ENCODE data around the gene PTPRM.

The PTPRM gene

DNA sequence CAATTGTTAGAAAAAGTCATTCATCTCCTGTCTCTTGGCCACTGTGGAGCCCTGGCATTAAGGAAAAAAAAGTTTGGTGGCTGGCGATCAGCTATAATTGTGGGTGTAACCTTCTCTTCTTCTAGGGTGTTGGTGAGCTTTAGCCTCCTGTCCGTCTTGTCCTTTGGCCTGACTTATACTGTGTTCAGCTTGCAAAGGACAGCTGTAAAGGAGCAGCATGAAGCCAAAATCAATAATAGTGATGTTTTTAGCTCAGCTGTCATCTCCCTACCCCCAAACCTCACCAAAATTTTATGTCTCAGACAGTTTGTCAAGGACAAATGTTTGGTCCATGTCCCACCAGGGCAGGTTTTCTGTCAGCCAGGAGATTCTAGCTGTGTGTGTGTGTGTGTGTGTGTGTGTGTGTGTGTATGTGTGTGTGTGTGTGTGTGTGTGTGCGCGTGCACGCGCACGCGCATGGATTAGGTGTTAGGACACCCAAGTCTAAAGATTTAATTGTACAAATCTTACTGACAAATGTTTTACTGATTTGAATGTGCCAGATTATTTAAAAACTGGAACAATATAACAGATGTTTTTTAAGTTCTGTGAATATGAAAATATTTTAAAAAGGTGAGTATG lies 109.2 kb downstream of the PTPRM start:
- DNase-seq: no peak

DNA sequence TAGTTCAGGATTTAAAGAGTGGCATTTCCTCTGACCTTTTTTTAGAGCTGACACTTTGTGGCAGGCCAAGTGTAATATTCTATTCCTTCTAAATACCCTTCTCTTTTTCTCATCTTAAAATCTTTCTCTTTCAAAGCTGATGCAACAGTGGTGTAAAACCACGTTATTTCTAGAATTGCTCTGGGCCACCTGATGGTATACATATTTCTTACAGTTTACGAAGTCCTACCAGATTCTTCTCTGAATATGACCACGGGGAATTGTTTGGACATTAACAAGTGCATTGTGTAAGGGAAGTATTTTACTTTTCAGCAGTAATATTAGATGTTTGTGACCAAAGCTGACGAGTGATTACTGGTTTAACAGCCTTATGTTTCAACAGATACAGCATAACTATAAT lies 109.9 kb downstream of the PTPRM start:
- no peak for DNase-seq

DNA sequence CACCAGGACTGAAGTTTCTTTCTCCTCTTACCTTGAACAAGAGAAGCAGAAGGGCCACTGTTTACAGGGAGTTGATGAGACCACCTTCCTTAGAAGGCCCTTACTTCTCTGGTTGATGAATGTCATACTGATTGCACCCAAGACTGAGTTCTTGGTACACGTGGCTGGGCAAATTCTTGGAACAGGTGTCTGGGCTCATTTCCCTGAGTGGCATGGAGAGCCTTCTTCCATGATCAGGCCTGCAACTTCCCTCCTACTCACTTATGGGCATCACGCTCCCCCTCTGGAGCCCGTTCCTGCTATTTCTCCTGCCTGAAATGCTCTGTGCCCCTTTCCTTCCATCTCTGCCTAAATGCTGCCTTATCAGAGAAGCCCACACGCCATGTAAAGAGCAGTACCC lies 110.3 kb downstream of the PTPRM start:
- DNase-seq: no peak

DNA sequence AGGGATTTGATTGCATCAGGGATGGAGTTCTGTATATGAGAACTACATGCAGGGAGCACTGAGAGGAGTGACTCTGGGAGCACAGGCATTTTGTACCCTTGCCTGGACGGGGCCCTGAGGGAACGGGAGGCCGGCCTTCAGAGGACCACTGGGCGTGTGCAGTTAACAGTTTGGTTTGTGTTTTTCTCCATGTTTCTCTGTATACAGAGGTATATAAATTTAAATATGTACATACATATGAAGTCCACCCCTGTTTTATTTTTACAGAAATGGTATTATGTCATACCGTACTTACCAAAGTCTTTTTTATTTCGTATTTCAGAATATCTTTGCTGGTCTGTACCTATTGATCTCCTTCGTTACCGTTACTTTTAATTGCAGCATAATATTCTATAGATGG lies 111.3 kb downstream of the PTPRM start:
- DNase-seq: no peak

DNA sequence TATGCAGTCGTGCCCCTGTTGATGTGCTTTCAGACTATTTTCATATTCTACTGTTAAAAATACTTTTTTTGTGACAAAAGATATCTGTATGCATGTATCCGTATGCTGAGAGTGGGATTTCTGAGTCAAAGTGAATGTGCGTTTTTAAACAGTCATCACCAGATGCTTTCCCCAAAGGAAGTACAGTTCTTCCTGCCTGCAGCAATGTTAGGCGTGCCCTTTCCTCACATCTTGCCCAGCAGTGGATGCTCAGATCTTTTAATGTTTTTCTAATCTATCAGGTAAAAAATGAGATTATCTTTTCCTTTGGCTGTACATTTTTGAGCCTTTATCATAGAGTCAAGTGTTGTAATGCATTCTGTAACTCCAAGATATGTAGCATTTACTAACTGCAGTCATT lies 111.7 kb downstream of the PTPRM start:
- no peak for DNase-seq

DNA sequence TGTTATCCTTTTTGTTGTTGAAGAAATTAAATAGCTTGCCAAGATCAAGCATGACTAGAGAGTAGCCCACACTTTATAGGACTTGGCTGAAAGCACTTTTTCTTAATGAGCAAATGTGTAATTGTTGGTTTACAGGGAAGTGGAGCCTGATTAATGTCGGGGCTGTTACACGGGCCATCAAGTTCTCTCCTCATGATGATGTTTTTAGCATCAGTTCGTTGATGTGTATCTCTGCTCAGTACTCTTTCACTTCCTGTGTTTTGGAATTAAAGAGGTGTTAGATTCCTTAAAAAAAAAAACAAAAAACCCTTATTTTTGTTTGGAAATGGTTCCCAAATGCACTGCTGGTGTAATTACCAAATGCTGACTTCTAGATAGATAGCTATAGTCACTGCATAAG lies 114.2 kb downstream of the PTPRM start:
- no peak for DNase-seq

DNA sequence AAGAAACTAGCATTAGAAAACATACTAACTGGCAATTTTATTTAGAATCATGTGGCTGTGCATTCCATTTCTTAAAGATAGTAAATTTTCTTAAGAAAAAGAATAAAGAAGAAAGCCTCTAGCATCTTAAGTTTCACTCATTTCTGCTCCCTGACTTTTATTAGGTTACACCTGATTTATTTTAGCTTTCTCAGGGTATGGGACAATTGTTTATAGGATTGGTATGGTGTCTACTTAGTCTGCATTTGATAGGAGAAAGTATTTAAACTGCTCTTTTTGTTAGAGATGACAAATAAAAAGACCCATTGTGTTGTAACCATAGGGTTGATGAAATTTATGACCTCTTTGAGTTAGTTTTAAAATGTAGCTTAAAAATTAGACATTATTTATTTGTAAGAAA lies 115.2 kb downstream of the PTPRM start:
- no peak for DNase-seq

DNA sequence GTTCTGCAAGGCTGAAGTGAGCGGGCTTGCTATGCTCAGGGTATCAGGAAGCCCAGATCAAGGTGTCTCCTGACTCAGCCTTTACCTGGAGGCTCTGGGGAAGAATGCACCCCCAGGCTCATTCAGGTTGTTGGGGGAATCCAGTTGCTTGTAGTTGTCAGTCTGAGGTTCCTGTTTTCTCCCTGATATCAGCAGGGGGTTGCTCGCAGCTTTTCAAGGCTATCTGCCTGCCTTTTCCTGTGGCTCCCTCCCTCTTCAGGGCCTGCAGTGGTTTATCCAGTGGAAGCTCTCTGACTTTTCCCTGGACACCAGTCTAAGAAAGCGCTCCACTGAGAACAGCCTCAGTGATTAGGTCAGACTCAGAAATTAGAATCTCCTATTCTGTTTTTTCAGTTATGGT lies 116.6 kb downstream of the PTPRM start:
- DNase-seq: no peak

DNA sequence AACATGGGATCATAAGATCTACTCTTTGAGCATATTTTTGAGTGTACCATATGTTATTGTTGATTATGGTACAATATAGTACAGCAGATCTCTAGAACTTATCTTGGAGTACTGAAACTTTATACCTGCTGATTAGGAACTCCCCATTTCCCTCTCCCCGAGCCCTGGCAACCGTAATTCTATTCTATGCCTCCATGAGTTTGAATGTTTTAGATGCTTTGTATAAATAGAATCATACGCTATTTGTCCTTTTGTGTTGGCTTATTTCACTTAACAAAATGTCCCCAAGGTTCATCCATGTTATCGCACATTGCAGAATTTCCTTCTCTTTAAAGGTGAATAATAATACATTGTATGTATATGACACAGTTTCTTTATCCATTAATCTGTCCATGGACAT lies 117.2 kb downstream of the PTPRM start:
- no peak for DNase-seq

DNA sequence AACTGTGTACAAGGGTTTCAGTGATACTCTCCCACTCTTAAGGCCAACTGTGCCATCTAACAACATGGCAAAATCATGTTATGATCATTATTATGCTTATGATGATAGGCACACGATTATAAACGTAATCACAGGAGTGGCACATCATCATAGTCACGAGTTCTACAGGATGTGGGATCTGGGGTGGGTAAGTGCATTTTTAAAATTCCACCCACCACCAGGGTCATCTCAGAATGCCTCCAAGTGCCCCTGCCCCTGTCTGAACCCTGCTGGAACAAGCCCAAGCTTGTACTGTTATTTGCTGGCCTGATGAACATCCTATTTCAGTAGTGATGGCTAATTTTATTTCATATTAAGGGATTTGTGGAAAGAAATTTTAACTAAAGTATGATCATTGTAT lies 117.8 kb downstream of the PTPRM start:
- DNase-seq: no peak

DNA sequence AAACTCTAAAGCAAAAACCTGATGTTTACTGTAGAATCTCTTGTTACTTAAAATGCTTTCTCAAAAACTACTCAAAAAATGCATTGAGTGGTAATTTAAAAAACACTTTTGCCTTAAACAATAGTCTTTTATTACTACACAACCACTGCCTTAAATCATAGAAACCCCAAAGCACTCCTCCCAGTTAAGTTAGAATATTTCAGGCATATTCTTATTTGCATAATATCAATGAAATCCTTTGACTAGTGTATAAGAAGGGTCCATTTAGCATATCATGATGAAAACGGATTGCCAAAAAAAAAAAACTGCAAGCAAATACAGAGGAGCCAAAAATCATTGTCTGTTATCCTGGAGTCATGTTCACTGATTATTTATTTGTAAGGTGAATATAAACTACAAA lies 119.2 kb downstream of the PTPRM start:
- no peak for DNase-seq

DNA sequence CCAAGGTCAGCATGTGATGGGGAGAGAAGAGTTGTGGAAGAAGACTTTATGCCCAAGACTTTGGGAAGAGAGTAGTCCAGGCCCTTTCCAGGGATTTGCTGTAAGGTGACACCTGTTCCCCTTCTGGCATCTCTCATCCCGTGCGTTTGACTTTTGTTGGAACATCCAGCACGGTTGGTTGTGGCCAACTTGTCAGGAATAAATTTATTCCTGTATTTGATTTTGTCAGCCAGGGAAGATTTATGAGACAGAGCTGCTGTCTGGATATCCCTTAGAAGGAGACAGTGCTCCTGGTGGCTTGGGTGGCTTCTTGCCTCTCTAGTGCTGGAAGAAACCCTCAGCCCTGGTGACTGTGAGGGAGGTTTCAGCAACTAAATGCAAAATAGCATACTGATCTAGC lies 121.5 kb downstream of the PTPRM start:
- DNase-seq: no peak

DNA sequence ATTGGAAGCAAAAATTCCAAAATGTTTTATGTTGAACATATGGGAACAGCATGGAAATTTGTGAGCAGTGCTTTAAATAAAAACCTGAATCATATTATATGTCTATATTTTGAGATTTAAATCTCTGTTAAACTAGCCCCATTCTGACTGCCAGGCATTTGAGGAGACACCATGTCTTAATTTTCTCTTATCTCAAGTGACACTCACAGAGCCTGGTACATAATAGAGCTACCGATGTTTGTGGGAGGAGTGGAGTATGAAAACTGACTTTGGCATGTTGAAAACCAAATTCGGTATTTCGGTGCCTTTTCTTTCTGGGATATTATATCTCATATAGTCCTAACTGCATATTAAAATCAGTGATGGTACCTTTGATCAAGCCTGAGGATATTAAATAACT lies 124.1 kb downstream of the PTPRM start:
- DNase-seq: no peak

DNA sequence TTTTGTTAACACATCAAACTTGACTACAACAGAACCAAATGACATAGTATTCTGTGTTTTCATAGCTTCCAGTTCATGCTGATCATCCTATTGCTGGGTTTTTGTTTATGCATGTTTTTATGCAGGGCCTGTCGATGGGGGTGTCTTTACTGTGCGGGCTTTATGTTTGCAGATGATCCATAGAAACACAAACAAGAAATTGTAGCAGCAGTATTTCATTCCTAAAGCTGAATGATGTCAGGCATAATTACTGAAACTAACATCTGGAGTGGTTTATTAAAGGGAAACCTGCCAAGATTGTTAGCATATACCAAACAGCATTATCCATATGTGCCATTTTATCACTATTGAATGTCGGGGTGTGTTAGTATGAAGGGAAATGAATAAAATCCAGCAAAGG lies 129.7 kb downstream of the PTPRM start:
- no peak for DNase-seq

DNA sequence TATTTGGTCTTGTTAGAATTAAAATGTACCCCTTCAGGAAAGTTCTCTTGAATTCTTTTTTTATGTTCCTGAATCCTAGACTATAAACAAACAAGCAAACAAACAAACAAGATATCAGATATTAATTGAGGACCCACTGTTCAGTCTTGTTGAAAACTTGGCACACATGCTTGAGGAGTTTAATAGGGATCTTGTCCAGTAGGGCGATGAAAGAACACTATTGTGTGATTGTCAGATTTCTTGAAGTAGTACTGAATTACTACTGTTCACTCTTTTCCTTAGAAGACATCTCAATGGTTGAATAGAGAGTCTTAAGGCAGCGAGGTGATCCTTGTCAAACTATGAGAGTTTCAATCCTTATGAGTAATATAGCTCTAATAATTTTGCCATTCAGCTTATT lies 130.2 kb downstream of the PTPRM start:
- no peak for DNase-seq

DNA sequence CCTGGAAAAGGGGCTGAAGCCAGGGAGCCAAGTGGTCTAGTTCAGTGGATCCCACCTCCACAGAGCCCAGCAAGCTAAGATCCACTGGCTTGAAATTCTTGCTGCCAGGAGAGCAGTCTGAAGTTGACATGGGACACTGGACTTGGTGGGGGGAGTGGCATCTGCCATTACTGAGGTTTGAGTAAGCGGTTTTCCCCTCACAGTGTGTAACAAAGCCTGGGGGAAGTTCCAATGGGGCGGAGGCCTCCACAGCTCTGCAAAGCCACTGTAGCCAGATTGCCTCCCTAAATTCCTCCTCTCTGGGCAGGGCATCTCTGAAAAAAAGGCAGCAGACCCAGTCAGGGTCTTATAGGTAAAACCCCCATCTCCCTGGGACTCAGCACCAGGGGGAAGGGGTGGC lies 144.4 kb downstream of the PTPRM start:
- no peak for DNase-seq

DNA sequence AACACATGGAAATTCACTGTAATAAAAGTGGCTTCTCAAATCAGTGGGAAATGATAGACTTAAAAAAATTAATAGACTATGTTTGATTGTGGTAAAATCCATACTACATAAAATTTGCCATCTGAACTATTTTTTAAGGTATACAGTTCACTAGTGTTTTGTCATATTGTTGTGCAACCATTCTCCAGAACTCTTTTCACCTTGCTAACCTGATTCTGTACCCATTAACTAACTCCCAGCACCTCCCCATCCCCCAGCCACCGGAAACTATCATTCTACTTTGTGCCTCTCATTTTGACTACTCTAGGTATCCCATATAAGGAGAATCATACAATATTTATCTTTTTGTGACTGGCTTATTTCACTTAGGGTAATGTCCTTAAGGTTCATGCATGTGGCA lies 153.3 kb downstream of the PTPRM start:
- no peak for DNase-seq

DNA sequence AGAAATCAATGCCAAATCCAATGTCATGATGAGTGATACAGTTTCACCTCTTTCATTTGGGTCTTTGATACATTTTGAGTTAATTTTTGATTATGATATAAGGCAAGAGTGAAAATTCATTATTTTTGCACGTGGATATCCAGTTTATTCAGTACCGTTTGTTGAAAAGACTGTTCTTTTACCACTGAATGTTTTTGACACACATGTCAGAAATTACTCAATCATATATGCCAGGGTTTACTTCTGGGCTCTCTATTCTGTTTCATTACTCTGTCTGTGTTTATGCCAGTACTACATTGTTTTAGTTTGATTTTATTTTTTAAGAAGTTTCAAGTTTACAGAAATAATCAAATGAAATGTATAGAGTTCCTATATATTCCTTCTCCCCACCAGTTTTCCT lies 154.4 kb downstream of the PTPRM start:
- no peak for DNase-seq

DNA sequence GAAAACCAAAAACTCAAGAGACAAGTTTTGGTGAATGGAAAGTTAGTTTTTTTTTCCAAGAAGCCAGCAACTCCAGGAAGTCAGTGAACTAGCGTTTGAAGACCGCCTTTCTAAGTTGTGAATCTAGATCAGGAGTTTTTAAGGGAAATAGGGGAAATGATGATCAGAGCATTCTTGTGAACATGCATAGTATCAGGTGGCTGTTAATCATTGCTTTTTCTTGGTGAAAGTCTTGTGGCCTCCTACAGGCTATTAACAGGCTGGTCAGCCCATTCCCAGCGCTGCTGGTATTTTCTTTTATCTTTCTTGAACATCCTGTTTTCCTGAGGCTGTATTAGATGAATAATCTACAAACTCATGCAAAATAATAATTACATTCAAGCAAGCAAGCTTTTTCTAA lies 155.8 kb downstream of the PTPRM start:
- DNase-seq: no peak

DNA sequence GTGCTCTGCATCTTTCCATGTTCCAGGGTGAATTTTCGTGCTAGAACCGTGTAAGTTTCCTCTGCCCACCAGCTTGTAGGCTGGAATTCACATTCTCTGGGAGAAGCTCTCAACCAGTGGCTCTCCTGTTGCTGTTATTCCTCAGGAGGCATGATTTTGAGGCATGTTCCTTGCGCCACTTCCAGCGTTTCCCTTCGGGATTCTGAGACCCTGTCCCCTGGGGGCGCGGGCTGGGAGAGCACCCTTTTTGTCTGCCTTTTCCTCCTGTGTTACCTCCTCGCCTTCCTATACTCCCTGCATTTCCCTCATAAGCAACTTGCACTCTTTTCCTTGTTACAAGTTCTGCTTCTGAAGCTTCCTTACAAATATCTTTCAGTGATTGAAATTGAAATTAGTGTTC lies 156.4 kb downstream of the PTPRM start:
- no peak for DNase-seq

DNA sequence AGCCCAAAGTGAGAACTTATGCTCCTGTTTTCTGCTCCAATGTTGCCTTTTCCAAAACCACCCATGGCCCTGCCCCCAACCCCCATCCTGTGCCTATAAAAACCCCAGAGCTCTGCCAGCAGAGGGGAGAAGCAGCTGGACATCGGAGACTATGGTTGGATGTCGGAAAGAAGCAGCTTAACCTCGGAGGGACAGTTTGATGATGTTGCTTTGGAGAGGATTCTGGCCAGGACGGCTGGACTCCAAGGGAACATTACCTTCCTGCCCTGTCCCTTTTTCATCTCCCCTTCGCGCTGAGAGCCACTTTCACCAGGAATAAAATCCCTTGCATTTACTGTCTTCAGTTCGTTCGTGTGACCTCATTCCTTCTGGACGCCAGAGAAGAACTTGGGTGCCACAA lies 158.4 kb downstream of the PTPRM start:
- no peak for DNase-seq

DNA sequence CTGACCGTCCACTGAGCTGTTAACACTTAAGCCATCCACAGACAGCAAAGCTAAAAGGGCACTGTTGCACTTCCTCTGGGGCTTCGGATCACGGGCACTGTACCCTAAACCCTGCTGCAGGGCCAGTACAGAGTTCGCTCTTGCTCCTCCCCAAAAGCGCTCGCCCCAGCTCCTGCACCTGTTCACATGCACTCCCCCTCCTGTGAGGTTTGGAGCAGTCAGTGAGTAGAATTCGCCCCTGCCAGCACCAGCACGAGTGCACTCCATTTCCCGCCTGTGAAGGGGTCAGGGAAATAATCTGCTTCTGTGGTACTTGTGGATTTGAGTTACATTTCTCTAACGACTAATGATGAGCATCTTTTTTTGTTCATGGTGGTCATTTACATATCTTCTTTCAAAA lies 158.8 kb downstream of the PTPRM start:
- DNase-seq: no peak

DNA sequence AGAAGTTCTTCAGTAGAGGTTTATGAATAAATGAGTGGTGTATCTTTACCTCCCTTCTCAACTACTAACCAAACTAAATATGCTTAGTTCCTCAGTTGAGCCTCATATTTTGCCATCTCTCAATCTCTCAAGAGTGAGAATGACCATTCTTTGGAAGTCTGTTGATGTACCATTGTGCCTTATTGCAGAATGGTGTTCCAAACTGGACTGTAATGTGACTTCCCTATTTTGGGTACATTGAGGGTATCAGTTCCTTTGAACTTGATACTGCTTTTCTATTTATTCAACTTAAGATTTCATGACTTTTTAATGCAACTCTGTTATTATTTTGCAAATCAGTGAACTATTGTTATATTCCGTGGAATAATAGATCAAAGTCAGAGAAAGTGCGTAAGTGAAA lies 159.4 kb downstream of the PTPRM start:
- no peak for DNase-seq

DNA sequence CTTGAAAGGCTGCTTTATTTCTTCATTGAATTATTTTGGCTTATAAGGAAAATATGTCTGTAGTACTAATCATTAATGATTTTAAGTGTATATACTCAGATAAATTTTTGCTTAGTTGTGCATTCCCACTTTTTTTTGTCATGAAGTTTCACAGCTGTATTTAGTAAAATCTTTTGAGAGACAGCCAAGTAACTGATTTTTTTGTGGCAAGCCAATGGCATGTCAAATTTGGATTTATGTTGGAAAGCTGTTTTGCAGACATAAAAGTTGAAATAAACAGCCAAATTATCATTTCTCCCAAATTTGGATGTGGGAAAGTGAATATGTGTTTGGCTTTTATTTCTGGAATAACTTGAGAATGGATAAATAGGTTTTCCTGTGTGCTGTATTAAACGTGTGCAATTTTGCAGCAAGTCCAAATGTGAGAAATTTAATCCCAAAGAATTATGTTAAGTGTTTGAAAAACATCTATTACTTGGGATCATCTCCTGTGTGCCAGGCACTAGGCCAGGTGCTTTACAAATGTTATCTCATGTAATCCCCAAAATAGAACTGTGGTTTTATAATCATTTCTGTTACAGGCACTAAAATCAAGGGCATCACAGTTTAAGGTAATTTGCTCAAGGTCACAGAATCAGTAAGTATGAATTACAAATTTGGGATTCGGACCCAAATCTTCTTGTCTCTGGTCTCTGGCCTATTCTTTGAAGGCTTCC lies 160.4 kb downstream of the PTPRM start:
- no peak for DNase-seq

DNA sequence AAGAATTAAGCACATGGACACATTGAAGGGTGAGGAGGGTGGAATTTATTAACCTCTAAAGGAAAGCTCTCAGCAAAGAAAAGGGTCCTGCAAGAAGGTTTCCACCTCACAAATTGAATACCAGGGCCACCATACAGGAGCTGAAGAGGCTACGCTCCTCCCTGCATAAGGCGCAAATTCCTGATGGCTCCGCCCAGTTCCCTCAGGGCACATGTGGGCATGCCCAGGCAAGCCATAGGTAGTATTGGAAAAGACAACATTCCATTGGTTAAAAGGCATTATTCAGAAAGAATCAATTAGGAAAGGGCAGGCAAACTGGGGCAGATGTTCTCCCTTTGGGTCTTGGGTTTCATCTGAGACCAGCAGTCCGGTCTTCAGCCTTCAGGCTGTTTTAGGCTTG lies 161.2 kb downstream of the PTPRM start:
- DNase-seq: no peak

Data from NCI-H345 (cell line).